Gastroesophageal sphincter (tissue), 3 donors: ENCODE data around the gene ARID3B.

Source experiments
- EP300 ChIP-seq: sonication (generic); formaldehyde crosslinking; IDR thresholded peaks from one replicate; pipeline ENCODE4 v1.6.1; 2017; ENCODE audit warnings: antibody characterized with exemption, mild to moderate bottlenecking
- POLR2A ChIP-seq, 2 donors: fragments of 450-650 bp; IDR thresholded peaks; one replicate each; pipeline ENCODE4 v1.6.1; 2017; ENCODE audit warnings: antibody characterized with exemption in 2 of 2, mild to moderate bottlenecking in 2 of 2, moderate library complexity in 1 of 2
- POLR2AphosphoS5 ChIP-seq: sonication (generic); formaldehyde crosslinking; IDR thresholded peaks from one replicate; pipeline ENCODE4 v1.6.1; 2017; ENCODE audit warnings: antibody characterized with exemption
- TF ChIP-seq, protein P1 (sequence below), 4 experiments: fragments of 200-600 bp in 2 of 4; fragments of 450-650 bp in 2 of 4; sonication (generic) in 1 of 4; IDR thresholded peaks; one replicate each; pipeline ENCODE4 v1.5.1; 2017 to 2019; ENCODE audit warnings: antibody characterized with exemption in 4 of 4, mild to moderate bottlenecking in 2 of 4, moderate library complexity in 2 of 4

DNA sequence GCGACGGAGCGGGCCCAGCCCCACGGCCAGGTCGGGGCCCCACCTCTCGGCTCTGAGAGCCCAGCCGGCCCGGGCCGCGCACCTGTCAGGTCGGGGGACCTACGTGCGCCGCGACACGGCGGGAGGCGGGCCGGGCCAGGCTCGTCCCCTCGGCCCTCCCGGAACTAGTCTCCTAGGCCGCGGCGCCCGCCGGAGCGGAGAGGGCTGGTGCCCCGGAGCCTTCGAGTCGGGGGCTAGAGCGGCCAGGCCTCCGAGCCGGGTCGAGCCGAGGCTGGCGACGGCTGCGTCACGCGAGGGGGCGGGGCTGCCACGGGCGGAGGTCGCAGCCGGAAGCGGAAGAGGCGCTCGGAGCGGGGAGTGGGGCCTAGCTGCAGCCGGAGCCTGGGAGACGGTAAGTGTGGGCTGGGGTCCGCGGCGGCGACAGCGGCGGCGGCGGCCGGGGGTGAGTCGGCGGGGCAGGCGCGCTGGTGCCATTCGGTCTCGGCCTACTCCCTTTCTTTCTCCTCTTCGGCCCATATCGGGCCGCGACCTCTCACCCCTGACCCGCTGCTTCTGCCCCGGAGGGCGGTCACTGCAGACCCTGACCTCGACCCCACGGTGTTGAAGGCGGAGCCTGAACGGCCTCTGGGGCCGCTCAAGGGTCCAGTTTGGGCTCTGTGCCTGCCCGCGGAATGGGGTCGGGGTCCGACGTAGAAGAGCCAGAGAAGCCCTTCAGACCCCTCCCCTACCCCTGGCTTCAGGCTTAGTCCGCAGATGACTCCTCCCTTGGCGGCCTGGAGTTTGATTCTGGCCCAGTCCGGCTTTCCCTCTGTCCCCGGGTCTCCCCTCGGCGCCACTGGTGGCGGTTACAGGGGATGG is 74.7 kb downstream of the ARID3B start, which contains the start of gene CLK3:
- TF ChIP-seq, protein P1, sequence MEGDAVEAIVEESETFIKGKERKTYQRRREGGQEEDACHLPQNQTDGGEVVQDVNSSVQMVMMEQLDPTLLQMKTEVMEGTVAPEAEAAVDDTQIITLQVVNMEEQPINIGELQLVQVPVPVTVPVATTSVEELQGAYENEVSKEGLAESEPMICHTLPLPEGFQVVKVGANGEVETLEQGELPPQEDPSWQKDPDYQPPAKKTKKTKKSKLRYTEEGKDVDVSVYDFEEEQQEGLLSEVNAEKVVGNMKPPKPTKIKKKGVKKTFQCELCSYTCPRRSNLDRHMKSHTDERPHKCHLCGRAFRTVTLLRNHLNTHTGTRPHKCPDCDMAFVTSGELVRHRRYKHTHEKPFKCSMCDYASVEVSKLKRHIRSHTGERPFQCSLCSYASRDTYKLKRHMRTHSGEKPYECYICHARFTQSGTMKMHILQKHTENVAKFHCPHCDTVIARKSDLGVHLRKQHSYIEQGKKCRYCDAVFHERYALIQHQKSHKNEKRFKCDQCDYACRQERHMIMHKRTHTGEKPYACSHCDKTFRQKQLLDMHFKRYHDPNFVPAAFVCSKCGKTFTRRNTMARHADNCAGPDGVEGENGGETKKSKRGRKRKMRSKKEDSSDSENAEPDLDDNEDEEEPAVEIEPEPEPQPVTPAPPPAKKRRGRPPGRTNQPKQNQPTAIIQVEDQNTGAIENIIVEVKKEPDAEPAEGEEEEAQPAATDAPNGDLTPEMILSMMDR (IDR thresholded peaks at IDR 0.05): peak in 1 of 4 experiments; percentile 15
- TF ChIP-seq POLR2AphosphoS5 (peak; percentile 73), EP300 (no peak), POLR2A (IDR thresholded peaks at IDR 0.05) (peak; percentile 85 to 86)
